NCI-H2171 treated with DMSO at 0.1 percent for 48 hours (cell line): ENCODE measurements around the gene MAGIX.

ENCODE experiments used
- DNase-seq: peaks from one replicate; lab custom pipeline; 2025; lab: John Stamatoyannopoulos, UW

The MAGIX gene

DNA sequence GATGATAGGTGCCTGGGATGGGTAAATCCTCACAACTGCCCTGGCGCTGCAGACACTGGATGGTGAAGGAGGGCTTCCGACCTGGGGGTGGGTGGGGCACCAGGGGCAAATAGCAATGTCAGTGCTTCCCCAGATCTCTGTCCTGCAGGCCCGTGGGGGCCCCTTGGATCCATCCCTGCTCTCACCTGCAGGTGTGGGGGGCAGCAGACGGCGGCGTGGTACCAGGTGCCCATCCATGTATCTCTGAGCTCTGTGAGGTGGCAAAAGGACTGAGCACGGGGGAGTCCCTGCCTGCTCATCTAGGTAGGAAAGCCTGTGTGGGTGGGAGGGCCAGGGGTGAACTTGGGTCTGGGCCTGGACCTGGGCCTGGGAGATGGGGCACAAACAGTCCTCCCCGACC is 44.0 kb downstream of the MAGIX start:
- no peak for DNase-seq

DNA sequence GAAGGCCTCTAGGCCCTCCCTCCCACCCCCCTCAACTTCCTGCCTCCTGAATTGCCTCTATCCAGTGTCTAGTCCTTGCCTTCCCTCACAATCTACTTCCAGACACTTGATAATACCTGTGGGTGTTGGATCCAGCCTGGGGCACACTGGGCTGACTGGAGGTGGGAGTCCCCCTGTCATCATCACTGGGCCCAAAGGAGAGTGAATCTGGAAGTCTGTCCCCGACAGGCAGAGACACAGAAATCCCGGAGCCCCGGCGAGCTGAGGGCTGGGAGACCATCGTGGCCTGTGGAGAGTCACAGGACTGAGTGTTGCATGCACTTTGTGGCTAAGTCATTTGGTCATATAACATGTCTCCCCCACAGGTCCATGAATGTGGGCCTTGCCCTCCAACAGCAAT is 45.8 kb downstream of the MAGIX start:
- DNase-seq, result no peak

DNA sequence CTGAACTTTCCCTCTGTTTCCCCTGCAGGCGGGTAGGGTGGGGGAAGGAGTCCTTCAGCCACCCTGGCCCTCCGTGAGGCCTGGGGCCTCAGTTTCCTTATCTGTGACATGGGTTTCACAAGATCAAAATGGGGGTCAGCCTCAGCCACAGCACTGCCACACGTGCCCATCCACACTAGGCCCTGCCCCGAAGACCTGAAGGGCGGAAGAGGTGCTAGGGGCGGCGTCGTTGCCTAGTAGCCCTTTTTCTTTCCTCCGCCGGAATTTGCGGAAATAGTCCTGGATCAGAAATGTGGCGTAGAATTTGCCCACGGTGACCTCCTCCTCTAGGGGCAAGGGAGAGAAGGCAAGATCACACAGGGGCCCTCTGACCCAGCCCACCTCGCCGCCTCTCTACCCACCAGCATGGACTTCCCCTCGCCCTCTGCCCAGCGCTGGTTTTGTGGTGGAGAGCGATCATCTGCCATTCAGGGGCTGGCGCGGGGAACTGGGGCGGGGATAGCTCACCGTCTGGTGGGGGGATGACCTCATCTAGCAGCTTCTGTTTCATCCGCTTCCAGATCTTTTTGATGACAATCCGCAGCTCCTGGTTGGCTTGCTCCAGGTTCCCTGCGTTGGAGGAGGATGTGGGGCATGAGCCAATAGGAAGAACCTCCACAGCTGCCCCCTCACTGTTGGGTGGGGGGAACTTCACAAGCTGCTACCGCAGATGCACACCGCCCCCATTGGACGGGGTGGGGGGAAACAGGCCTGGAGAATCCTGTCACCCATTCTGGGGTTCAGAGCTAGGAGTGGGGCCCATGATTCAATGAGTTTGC is 47.1 kb downstream of the MAGIX start:
- DNase-seq, result peak; percentile 76

DNA sequence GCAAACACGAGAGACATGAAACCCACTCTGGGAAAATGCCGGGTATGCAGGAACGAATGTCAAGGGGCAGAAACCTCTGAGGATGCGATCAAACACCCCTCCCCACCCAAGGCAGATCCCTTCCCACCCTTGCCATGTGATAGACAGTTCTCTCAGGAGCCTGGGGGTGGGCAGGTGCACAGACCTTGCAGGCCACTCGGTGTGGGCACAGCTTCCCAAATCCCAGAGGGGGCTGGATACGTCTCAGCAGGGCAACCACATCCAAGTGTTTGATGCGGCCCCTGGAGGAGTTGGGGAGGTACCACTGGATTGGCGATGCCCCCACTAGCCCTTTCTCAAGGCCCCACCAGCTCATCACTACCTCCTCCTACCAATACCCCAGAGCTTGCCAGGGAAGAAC is 47.8 kb downstream of the MAGIX start:
- DNase-seq, result no peak

DNA sequence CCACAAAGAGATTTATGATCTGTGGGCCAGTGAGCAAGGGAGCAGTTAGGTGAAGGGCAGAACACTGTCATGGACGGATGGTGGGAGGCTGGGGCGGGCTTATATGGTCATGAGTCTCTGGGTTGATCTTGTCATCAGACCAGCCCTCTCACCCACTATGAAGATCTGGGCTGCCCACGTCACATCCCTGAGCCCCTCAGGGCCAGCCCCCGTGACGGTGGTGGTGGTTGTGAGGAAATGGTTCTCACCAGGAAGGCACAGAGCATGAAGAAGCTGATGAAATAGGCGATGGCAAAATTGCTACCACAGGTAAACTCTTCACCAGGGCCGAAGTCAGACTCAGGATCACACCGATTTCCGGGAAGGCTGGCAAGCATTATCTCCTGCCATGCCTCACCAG is 48.5 kb downstream of the MAGIX start:
- no peak for DNase-seq

DNA sequence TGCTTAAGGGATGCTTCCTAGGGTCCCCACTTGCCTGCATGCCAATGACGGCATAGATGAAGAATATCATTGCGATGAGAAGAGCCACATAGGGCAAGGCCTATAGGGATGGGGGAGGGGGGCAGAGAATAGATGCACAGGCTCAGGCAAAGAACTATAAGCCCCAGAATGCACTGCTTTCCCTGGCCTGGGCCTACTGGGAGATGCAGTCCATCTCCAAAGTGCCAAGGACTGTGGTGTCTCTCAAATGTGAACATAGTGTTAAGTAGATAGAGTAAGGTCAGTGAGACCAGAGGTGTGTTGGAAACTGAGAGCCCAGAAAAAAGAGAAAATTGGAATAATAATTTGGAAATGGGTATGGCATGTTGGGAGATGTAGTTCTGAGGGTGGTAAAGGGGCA is 49.7 kb downstream of the MAGIX start:
- no peak for DNase-seq

DNA sequence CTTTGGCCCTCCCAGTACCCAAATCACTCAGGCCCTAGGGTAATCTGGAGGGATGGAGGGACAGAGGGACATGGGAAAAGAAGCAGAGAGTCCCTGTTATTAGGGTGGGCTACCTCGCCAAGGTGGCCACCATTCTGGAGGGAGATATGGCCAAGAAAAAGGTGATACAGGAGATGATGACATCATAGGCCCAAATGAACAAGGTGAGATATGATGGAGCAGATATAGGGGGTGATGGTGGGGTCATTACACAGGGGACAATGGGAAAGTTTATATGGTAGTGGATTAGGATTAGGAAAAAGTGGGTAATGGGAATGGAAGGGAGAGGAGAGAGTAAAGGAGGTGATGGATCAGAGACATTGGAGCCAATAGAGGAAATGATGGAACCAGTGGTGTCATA is 50.3 kb downstream of the MAGIX start:
- DNase-seq, result no peak

DNA sequence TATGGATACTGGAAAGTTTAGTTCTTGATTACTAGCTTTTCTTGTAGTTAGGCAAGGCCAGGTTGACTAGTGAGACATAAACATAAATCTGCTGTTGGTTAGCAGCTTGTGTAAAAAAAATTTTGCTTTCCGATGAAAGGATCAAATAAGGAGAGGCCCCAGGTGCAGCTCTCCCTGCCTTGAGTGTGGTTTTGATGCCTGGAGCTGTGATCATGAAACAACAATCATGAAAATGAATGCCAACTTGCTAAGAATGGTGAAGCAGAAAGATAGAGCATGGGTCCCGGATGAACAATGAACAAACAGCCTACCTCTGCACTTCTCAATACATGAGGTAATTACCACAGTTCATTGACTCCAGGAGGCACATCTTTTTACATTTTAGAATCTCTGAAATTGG is 51.9 kb downstream of the MAGIX start:
- no peak for DNase-seq

DNA sequence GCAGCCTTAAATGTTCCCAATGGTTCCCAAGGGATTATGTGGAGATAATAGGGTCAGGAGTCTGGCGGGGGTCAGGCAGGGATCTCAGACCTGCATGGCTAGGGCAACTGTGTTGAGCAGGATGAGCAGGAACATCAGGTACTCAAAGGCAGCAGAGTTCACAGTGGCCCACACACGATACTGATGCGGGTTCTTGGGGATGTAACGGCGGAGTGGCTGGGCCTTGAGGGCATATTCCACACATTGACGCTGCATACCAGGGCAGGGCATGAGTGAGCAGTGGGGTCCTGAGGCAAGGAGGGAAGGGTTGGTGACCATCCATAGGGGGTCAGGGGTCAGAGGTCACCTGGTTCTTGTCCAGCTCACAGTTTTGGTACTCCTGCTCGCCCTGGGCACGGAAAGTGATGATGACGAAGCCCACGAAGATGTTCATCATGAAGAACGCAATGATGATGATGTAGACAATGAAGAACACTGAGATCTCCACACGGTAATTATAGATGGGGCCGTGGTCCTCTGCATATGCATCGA is 52.5 kb downstream of the MAGIX start:
- no peak for DNase-seq
